HG03565 (cell line): ENCODE data around the gene TMEM98.
"Not testable (repeated sequence)": the region's sequence is repeated elsewhere in the genome, so short reads cannot be mapped to it uniquely, and the experiment has no call there.

ENCODE experiments used
- ATAC-seq: cut with Tn5 transposase; IDR thresholded peaks from one replicate; pipeline ENCODE4 v1.9.1; 2021; ENCODE audit warnings: mild to moderate bottlenecking, moderate library complexity; ENCODE audit not compliant: unreplicated experiment

The TMEM98 gene

GRCh38 chr17:32927724-32928585, at the start of gene TMEM98:
TSS of gene TMEM98 (plus strand) at chr17:32928153. CDS start at chr17:32931529, 3,376 bp downstream.
- no peak for ATAC-seq

DNA sequence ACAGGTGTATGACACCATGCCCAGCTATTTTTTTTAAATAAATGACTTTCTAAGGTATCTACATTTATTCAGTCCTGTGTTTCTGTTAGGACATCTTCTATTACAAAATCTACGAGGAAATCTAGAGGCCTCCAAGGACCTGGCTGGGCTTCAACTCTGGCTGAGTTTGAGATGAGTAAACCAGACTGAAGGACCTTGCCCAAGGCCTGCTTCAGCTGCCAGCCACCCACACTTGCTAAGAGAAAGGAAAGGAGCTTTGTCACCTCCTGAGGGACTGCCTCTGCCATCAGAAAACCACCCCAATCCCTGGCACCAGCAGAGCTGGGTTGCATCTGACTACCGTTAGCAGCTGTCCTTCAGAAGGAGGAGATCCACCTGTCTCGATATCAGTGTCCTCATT, 49.7 kb upstream of the TMEM98 start:
- ATAC-seq = no peak

DNA sequence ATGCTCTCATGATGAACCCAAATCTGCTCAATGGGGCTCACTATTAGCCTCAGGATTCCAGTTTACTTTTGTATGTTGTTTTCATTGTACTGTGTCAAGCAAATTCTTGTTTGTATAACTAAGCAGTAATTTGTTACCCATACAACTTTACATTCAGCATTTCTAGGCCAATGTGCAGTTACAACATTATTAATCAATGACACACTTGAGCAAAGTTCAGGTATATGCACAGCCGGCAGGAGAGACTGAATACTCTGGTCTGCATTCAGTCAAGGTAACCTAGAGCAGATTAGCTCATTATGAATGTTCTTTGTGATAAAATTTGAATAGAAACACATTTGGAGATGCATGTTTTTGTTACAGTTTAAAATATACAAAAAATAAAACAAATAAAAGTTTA, 48.8 kb upstream of the TMEM98 start:
- no peak for ATAC-seq

GRCh38 chr17:32880671-32881453, 47.1 kb upstream of the TMEM98 start:
- no peak for ATAC-seq

DNA sequence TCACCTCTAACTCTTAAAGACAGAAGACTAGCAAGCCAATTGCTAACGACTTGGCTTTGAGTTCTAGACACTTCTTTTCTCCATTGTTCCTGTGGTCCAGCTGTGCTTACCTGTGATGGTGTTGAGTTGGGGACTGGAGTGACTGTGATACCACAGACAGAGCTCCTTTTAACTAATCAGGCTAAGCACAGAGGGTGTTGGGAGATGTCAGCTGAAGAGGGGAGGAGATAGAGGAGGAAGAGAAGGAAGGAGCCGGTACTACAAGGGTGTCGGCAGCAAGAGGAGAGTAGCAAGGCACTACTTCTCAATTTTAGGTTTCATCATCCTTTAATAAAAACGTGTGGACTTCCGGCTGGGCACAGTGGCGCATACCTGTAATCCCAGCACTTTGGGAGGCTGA, 45.9 kb upstream of the TMEM98 start:
- no peak for ATAC-seq

DNA sequence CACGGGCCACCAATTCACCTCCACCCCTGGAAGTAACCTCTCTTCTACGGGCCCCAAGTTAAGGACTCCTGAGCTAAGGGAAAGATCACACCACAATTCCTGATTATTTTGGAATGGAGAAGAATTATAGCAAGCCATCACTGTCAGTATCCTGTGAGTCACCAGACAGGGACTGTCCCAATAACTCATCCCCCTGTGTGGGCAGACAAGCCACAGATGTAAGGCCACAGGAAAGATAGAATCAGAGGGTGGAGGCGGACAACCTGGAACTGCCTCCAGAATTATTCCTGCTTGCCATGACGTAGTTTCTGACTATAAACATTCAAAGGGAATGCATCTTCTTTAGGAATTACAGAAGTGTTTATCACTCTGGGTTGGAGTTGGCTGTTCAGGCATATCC, 45.2 kb upstream of the TMEM98 start:
- ATAC-seq = no peak

DNA sequence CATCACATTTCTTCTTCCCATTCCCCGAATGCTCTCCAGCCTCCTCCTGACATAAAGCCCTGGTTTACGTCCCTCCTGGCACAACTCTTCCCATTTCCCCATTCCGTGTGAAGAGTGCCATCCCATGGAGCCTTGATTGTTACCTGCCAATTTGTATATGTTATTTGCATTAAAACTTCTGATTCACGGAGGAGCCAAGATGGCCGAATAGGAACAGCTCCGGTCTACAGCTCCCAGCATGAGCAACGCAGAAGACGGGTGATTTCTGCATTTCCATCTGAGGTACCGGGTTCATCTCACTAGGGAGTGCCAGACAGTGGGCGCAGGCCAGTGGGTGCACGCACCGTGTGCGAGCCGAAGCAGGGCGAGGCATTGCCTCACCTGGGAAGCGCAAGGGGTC, 41.0 kb upstream of the TMEM98 start:
- not testable (repeated sequence) for ATAC-seq

DNA sequence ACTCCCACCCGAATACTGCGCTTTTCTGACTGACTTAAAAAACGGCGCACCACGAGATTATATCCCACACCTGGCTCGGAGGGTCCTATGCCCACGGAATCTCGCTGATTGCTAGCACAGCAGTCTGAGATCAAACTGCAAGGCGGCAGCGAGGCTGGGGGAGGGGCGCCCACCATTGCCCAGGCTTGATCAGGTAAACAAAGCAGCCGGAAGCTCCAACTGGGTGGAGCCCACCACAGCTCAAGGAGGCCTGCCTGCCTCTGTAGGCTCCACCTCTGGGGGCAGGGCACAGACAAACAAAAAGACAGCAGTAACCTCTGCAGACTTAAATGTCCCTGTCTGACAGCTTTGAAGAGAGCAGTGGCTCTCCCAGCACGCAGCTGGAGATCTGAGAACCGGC, 40.5 kb upstream of the TMEM98 start:
- not testable (repeated sequence) for ATAC-seq

- no peak for ATAC-seq
Observed at GRCh38 chr17:32894245-32894644, 33.7 kb upstream of the TMEM98 start.

GRCh38 chr17:32896647-32897258, 31.2 kb upstream of the TMEM98 start:
- ATAC-seq = no peak

GRCh38 chr17:32899236-32900013, 28.5 kb upstream of the TMEM98 start:
- no peak for ATAC-seq

DNA sequence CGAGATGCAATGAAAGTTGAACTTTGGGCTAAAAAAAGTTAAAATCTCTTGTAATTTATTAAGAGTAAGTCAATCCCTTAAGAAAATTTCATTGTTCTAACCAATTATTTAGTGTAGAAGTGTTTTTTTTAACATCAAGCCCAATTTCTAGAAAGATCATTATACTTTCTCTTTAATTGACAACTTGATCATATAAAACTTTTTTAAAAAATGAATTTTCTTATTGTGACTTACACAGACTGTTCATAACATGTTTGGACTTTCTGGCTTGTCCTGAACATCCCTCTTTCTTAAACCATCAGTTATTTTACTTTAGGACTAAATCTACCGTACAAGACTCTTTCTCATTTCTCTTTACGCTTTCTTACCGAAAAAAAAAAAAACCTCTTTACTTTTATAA, 26.2 kb upstream of the TMEM98 start:
- ATAC-seq = no peak

DNA sequence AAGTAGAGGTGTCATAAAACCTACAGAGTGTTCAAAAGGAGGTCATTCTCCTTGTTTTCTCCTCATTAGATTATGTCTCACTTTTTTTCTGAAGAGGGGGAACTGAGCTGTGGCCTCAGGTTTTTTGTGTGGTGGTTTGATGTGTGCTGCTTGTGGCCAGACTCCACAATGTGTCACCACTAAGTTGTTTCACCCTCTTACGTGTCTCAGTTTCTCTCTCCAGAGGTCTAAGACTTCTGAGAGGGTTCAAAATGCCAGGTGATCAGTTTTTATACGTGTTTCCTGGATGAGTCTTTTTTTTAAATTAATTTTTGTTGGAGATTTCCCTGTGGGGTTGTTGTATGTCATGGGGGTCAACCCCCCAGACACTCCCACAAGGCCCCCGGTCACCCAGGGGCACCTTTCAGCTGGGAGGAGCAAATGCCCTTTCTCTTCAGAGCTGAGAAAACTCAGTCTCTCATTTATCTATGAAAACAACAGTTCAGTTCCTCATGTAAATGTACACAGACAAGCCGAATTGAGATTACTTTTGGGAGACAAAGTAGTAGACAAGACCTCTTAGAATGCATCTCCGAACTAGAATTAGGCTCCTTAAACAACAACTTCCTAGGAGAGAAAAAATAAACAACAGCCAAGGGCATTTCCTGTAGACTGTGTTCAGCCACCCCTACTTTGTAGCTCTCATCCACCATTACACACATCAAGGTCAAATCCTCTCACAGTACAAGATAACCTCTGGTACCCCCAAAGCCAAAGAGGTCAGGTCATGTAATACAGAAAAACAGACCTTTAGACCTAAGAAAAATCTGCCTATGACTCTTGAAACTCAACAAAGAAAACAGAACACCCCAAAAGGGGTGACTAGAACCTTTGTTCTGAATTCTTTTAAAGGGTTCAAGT, 23.9 kb upstream of the TMEM98 start:
- ATAC-seq = no peak

DNA sequence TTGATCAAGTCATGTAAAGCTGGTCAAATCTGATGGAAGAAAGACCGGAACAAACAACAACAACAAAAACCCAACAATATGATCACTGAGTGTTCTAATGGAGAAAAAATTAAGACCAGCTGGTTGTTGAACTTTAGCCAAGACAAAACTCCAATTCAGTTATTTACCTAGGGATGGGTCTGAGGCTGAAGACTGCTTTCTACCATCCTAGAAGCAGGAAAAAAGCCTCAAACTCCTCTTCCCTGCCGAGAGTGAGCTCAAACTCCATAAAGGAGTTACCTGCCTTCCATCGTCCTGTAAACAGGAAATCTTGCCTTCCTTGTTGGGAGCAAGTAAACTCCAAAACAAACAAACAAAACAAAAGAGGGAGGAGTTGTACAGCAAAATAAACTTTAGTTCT, 23.1 kb upstream of the TMEM98 start:
- no peak for ATAC-seq

DNA sequence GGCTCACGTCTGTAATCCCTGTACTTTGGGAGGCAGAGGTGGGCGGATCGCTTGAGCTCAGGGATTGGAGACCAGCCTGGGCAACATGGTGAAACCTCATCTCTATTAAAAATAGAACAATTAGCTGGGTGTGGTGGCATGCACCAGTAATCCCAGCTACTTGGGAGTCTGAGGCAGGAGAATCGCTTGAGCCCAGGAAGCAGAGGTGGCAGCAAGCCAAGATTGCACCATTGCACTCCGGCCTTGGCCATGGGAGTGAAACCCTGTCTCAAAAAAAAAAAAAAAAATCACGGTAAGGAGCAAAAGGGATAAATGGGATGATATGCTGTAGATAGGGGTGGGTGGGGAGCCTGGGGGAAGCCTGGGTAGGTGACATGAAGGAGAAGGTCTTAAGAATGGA, 20.4 kb upstream of the TMEM98 start:
- no peak for ATAC-seq

GRCh38 chr17:32909787-32910369, 18.1 kb upstream of the TMEM98 start:
- ATAC-seq = peak; percentile 53

GRCh38 chr17:32910769-32911168, 17.2 kb upstream of the TMEM98 start:
- no peak for ATAC-seq

DNA sequence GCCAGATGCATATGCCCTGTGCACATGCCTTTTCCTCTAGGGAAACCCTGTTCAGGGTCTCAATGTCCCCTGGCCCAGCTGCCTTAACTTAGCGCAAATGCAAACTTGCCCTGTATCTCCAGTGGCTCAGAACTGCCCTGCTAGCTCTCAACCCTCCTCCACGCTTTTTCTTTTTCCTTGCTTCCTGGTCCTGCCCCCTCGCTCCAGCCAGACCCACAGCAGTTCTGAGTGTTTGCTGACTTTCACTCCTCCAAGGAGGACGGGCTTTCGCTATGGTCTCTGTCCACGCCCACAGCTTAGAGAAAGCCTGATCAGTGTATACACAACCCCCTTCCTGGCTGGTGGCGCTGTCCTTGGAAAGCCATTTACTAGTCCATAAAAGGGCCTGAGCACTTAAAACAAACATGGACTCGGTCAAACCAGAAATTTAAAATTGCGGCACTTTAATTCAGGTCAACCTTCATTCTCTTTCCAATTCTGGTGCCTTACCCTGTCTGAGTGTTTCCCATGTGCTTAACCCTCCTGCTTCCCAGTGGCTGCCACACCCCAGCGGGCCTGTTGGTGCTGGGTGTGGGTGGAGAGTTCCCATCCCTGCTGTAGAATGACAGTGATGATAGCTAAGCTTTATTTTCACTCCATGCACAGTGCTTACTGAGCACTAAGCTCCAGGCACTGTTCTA, 15.6 kb upstream of the TMEM98 start:
- ATAC-seq = no peak

- no peak for ATAC-seq
Observed at GRCh38 chr17:32913593-32913992, 14.4 kb upstream of the TMEM98 start.
